HL-60 (cell line): ENCODE measurements around the gene GPR157.

Source experiments
- CTCF ChIP-seq: IDR thresholded peaks from one replicate; pipeline ENCODE4 v1.5.1; 2011; ENCODE audit warnings: low read length, control low read depth, inconsistent platforms; ENCODE audit not compliant: insufficient read depth
- REST ChIP-seq: IDR thresholded peaks from 2 replicates; pipeline ENCODE4 v1.6.1; 2012; ENCODE audit warnings: low read depth; ENCODE audit not compliant: insufficient replicate concordance

- TF ChIP-seq CTCF (no peak), REST (no peak)
Measured at GRCh38 chr1:9150582-9151327, 21.9 kb upstream of the GPR157 start.
